Astrocyte (in vitro differentiated cells and primary cell): ENCODE results near the gene VSTM2L.

Experiments
- CTCF ChIP-seq: IDR thresholded peaks from 2 replicates; pipeline ENCODE4 v1.5.1; 2011; ENCODE audit warnings: low read depth, mild to moderate bottlenecking, inconsistent platforms, low read length, moderate library complexity; ENCODE audit not compliant: insufficient read depth
- EZH2 ChIP-seq: IDR thresholded peaks from 2 replicates; pipeline ENCODE4 v1.6.1; 2012; ENCODE audit warnings: mild to moderate bottlenecking, low read length, inconsistent platforms; ENCODE audit not compliant: insufficient read depth

GRCh38 chr20:37902504-37903313 is at the start of gene VSTM2L:
- TF ChIP-seq CTCF (no peak), EZH2 (no peak)
